K562 (cell line): ENCODE measurements around the gene LSP1. TPM values are rescaled to one million over a fixed set of nuclear protein-coding genes. Genes with fewer than 3 reads are reported as not detected.

ENCODE experiments used
- CHD2 ChIP-seq: IDR thresholded peaks from 2 replicates; pipeline ENCODE4 v1.6.1; 2011; ENCODE audit warnings: low read depth, low read length
- EHMT2 ChIP-seq: fragments of 450-650 bp; IDR thresholded peaks from 2 replicates; pipeline ENCODE4 v1.6.1; 2018; ENCODE audit warnings: antibody characterized with exemption
- FOXJ2 ChIP-seq: fragments of 200-800 bp; sonication (Bioruptor generic); IDR thresholded peaks from 2 replicates; pipeline ENCODE4 v1.6.1; 2016; ENCODE audit warnings: missing genetic modification characterization, missing compliant biosample characterization
- HDAC6 ChIP-seq: IDR thresholded peaks from 2 replicates; pipeline ENCODE4 v1.6.1; 2012; ENCODE audit warnings: low read depth, mild to moderate bottlenecking, control low read depth, inconsistent platforms, low read length, moderate library complexity
- RBM17 ChIP-seq: fragments of 200-400 bp; formaldehyde crosslinking; IDR thresholded peaks from 2 replicates; pipeline ENCODE4 v1.6.1; 2017; ENCODE audit warnings: low read depth, mild to moderate bottlenecking, low read length, borderline replicate concordance
- SMARCA4 ChIP-seq: fragments of 450-650 bp; IDR thresholded peaks from 2 replicates; pipeline ENCODE4 v1.6.1; 2016
- SP1 ChIP-seq: sonication (generic); formaldehyde crosslinking; IDR thresholded peaks from 2 replicates; pipeline ENCODE4 v1.8.1; 2022; ENCODE audit warnings: mild to moderate bottlenecking, missing genetic modification reagents
- STAT5B ChIP-seq: fragments of 250-450 bp; sonication (Bioruptor Pico); IDR thresholded peaks from 2 replicates; pipeline ENCODE4 v1.8.0; 2021; ENCODE audit warnings: mild to moderate bottlenecking, inconsistent platforms
- TGIF2 ChIP-seq: sonication (generic); formaldehyde crosslinking; IDR thresholded peaks from 2 replicates; pipeline ENCODE4 v1.8.1; 2022; ENCODE audit warnings: mild to moderate bottlenecking, missing genetic modification reagents, moderate library complexity
- THRAP3 ChIP-seq: fragments of 450-650 bp; IDR thresholded peaks from 2 replicates; pipeline ENCODE4 v1.6.1; 2016; ENCODE audit warnings: mild to moderate bottlenecking, inconsistent platforms, borderline replicate concordance
- ZNF212 ChIP-seq: fragments of 450-650 bp; formaldehyde crosslinking; IDR thresholded peaks from 2 replicates; pipeline ENCODE4 v1.4.0; 2020; ENCODE audit warnings: mild to moderate bottlenecking
- ZNF23 ChIP-seq: fragments of 250-450 bp; sonication (Bioruptor Pico); IDR thresholded peaks from 2 replicates; pipeline ENCODE4 v1.4.0; 2020; ENCODE audit warnings: mild to moderate bottlenecking
- ZNF232 ChIP-seq: sonication (generic); formaldehyde crosslinking; IDR thresholded peaks from 2 replicates; pipeline ENCODE4 v1.8.0; 2022; ENCODE audit warnings: mild to moderate bottlenecking, missing genetic modification reagents
- ZNF41 ChIP-seq: fragments of 250-450 bp; sonication (Bioruptor Pico); conservative IDR thresholded peaks from 2 replicates; pipeline ENCODE4 v1.4.0; 2020; ENCODE audit warnings: mild to moderate bottlenecking
- ZNF551 ChIP-seq: fragments of 250-450 bp; sonication (Bioruptor Pico); IDR thresholded peaks from 2 replicates; pipeline ENCODE4 v1.5.0; 2021; ENCODE audit warnings: mild to moderate bottlenecking, moderate library complexity
- polyA plus RNA-seq, 8 experiments: library from polyadenylated mRNA; depleted of rRNA in 4 of 8; stranded (reverse) in 5 of 8; unstranded in 3 of 8; fragments of >200 nt; fragmentation: Nextera tagmentation in 2 of 8; fragmentation: Illumina TruSeq in 1 of 8; extraction: Ambion mirVana in 2 of 8; extraction: Trizol in 1 of 8; gene quantifications; 2 replicates each; pipeline versions ENCODE4 v1.2.1 to v1.2.3, GENCODE V29; 2011 to 2014; ENCODE audit warnings: inconsistent platforms in 1 of 8, missing spikeins in 1 of 8
- total RNA-seq, 7 experiments: library from RNA; depleted of rRNA in 6 of 7; stranded (reverse); fragments of >200 nt in 6 of 7; fragmentation: Illumina TruSeq in 2 of 7; extraction: Trizol in 2 of 7; gene quantifications; 2 replicates each; pipeline versions ENCODE4 v1.2.1 to v1.2.3, GENCODE V29; 2011 to 2021; ENCODE audit warnings: low replicate concordance in 1 of 7
- TF ChIP-seq, protein P1 (sequence below), 2 experiments: fragments of 200-800 bp in 1 of 2; sonication (Bioruptor generic) in 1 of 2; sonication (generic) in 1 of 2; formaldehyde crosslinking in 1 of 2; IDR thresholded peaks in 1 of 2; conservative IDR thresholded peaks in 1 of 2; 2 replicates each; pipeline versions ENCODE4 v1.5.0 to v1.6.1; 2016 to 2020; ENCODE audit warnings: missing compliant biosample characterization in 1 of 2, missing genetic modification characterization in 1 of 2, missing genetic modification reagents in 1 of 2
- TF ChIP-seq, protein P2 (sequence below): fragments of 450-650 bp; formaldehyde crosslinking; IDR thresholded peaks from 2 replicates; pipeline ENCODE4 v1.4.0; 2020; ENCODE audit warnings: mild to moderate bottlenecking, moderate library complexity
- TF ChIP-seq, protein P3 (sequence below): sonication (generic); formaldehyde crosslinking; IDR thresholded peaks from 2 replicates; pipeline ENCODE4 v1.8.0; 2023; ENCODE audit warnings: mild to moderate bottlenecking, missing genetic modification reagents
- TF ChIP-seq, protein P4 (sequence below): fragments of 250-450 bp; sonication (Bioruptor Pico); IDR thresholded peaks from 2 replicates; pipeline ENCODE4 v1.5.0; 2021

The LSP1 gene
- total and polyA plus RNA-seq, 9 of the 15 experiments (the other 6 are each of a cell fraction or from before 2014, with no cell fraction given) = 0.08 to 2.9 (median 0.65) TPM; not detected in 2

DNA sequence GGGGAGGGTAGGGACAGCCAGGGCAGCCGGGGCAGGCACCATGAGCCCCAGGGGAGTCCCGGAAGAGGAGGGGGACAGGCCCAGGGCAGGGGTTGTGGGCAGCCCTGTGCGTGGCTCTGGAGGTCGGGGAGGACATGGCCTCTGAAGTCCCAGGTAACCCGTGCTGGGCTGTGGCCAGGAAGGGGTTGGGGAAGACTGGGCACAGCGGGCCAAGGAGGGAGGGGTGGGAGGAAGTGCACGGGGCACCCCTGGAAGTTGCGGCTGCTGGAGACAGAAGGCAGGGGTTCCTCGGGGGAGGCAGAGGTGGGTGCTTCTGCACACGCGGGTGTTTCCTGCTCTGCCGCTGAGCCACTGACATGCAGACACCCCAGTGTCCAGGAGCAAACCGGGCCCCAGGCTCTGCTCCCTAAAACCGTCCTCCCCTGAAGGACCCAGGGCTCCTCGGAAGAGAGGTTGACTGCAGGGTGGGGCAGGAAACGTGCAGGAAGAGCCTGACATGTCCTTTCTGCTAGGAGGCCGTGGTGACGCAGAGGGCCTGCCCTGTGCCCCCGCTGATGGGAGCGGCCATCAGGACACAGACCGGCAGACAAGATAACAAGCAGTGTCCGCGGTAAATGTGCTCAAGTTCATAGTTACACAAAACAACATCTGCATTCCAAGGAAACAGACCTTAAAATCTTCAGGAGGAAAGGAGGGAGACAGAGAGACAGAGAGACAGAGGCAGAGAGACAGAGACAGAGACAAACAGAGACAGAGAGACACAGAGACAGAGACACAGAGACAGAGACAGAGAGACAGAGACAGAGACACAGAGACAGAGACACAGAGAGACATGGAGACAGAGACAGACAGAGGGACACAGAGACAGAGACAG is 8.4 kb upstream of the LSP1 start (continued):
- TF ChIP-seq, protein P1, sequence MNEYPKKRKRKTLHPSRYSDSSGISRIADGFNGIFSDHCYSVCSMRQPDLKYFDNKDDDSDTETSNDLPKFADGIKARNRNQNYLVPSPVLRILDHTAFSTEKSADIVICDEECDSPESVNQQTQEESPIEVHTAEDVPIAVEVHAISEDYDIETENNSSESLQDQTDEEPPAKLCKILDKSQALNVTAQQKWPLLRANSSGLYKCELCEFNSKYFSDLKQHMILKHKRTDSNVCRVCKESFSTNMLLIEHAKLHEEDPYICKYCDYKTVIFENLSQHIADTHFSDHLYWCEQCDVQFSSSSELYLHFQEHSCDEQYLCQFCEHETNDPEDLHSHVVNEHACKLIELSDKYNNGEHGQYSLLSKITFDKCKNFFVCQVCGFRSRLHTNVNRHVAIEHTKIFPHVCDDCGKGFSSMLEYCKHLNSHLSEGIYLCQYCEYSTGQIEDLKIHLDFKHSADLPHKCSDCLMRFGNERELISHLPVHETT (CRISPR knock-in tag; conservative IDR thresholded peaks at IDR 0.05 in 1 of 2, IDR thresholded peaks at IDR 0.05 in 1 of 2) = 0 out of 4 replicates have a peak, but pooled peaks of 1 of the 2 experiments have one; percentile 48
- TF ChIP-seq ZNF41 (no peak), THRAP3 (peak; percentile 80; the same call in 1 of the 2 replicates), TGIF2 (CRISPR knock-in tag) (no peak), CHD2 (no peak), FOXJ2 (no peak), SP1 (CRISPR knock-in tag) (no peak), SMARCA4 (peak; percentile 84), ZNF551 (CRISPR knock-in tag) (no peak), EHMT2 (0 out of 2 replicates have a peak, but pooled peaks have one; percentile 34), ZNF23 (CRISPR knock-in tag) (no peak), HDAC6 (no peak), STAT5B (CRISPR knock-in tag) (no peak), RBM17 (no peak), ZNF232 (CRISPR knock-in tag) (no peak), ZNF212 (CRISPR knock-in tag) (no peak)
- TF ChIP-seq, protein P2, sequence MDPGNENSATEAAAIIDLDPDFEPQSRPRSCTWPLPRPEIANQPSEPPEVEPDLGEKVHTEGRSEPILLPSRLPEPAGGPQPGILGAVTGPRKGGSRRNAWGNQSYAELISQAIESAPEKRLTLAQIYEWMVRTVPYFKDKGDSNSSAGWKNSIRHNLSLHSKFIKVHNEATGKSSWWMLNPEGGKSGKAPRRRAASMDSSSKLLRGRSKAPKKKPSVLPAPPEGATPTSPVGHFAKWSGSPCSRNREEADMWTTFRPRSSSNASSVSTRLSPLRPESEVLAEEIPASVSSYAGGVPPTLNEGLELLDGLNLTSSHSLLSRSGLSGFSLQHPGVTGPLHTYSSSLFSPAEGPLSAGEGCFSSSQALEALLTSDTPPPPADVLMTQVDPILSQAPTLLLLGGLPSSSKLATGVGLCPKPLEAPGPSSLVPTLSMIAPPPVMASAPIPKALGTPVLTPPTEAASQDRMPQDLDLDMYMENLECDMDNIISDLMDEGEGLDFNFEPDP (CRISPR knock-in tag) = no peak
- TF ChIP-seq, protein P3, sequence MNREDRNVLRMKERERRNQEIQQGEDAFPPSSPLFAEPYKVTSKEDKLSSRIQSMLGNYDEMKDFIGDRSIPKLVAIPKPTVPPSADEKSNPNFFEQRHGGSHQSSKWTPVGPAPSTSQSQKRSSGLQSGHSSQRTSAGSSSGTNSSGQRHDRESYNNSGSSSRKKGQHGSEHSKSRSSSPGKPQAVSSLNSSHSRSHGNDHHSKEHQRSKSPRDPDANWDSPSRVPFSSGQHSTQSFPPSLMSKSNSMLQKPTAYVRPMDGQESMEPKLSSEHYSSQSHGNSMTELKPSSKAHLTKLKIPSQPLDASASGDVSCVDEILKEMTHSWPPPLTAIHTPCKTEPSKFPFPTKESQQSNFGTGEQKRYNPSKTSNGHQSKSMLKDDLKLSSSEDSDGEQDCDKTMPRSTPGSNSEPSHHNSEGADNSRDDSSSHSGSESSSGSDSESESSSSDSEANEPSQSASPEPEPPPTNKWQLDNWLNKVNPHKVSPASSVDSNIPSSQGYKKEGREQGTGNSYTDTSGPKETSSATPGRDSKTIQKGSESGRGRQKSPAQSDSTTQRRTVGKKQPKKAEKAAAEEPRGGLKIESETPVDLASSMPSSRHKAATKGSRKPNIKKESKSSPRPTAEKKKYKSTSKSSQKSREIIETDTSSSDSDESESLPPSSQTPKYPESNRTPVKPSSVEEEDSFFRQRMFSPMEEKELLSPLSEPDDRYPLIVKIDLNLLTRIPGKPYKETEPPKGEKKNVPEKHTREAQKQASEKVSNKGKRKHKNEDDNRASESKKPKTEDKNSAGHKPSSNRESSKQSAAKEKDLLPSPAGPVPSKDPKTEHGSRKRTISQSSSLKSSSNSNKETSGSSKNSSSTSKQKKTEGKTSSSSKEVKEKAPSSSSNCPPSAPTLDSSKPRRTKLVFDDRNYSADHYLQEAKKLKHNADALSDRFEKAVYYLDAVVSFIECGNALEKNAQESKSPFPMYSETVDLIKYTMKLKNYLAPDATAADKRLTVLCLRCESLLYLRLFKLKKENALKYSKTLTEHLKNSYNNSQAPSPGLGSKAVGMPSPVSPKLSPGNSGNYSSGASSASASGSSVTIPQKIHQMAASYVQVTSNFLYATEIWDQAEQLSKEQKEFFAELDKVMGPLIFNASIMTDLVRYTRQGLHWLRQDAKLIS = no peak
- TF ChIP-seq, protein P4, sequence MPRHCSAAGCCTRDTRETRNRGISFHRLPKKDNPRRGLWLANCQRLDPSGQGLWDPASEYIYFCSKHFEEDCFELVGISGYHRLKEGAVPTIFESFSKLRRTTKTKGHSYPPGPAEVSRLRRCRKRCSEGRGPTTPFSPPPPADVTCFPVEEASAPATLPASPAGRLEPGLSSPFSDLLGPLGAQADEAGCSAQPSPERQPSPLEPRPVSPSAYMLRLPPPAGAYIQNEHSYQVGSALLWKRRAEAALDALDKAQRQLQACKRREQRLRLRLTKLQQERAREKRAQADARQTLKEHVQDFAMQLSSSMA (CRISPR knock-in tag) = no peak
